HCT116 (cell line): Measurements from ENCODE around the gene SP110. TPM values are rescaled to one million over a fixed set of nuclear protein-coding genes. Genes with fewer than 3 reads are reported as not detected.

Experiments
- ATAC-seq: fragments of 200-7000 bp; cut with Tn5 transposase; 2 replicates; pipeline ENCODE4 v1.9.1; 2020; ENCODE audit warnings: mild to moderate bottlenecking, moderate library complexity
- BruUV-seq: library from RNA; stranded (reverse); fragments of 400-500 nt; replicated peaks from 2 replicates; lab custom pipeline; 2021; lab: Mats Ljungman, UMichigan
- CTCF ChIA-PET: fragments of 300-600 bp; sonication (Branson Sonifier 250); formaldehyde crosslinking; loops from one replicate; lab custom pipeline; 2021; ENCODE audit warnings: antibody characterized with exemption; lab: Charles Lee
- POLR2A ChIA-PET: fragments of 300-600, 350-600 bp; sonication (Branson Sonifier 250); formaldehyde crosslinking; loops from one replicate; lab custom pipeline; 2021; ENCODE audit warnings: antibody characterized with exemption; lab: Charles Lee
- RAD21 ChIA-PET, 2 experiments: fragments of 300-600 bp; sonication (Branson Sonifier 250); formaldehyde crosslinking; loops; one replicate each; lab custom pipeline; 2023; ENCODE audit warnings: low total read pairs in 2 of 2; ENCODE audit not compliant: uncharacterized antibody in 2 of 2, unreplicated experiment in 2 of 2, low non-redundant PET in 1 of 2; lab: Charles Lee
- DNase-seq: peaks from one replicate; pipeline ENCODE4 v3.0.0-alpha.2; 2010; ENCODE audit warnings: low read depth, low spot score
- H2AFZ ChIP-seq: fragments of 200-600 bp; shearing (Covaris generic), sonication (generic); 2 replicates; pipeline ENCODE4 v1.6.1; 2017; ENCODE audit warnings: low read depth, mixed run types, mixed read lengths, antibody characterized with exemption, low read length; ENCODE audit not compliant: poor library complexity, severe bottlenecking
- H3K27ac ChIP-seq: 2 replicates; pipeline ENCODE4 v1.5.1; 2012; ENCODE audit warnings: low read depth, low read length
- H3K27me3 ChIP-seq: fragments of 200-600 bp; sonication (generic); 2 replicates; pipeline ENCODE4 v1.6.1; 2016; ENCODE audit warnings: mixed run types, low read length, mixed read lengths; ENCODE audit not compliant: insufficient read depth
- H3K36me3 ChIP-seq, 2 experiments: fragments of 200-500 bp in 1 of 2; fragments of 200-600 bp in 1 of 2; sonication (Bioruptor generic) in 1 of 2; sonication (generic) in 1 of 2; 2 replicates each; pipeline versions ENCODE4 v1.5.1 to v1.6.1; 2014 to 2016; ENCODE audit warnings: low read length in 2 of 2, inconsistent platforms in 1 of 2, mixed read lengths in 1 of 2, mixed run types in 1 of 2; ENCODE audit not compliant: insufficient read depth in 2 of 2, control insufficient read depth in 1 of 2
- H3K4me1 ChIP-seq, 2 experiments: fragments of 200-600 bp in 1 of 2; sonication (generic) in 1 of 2; 2 replicates each; pipeline versions ENCODE4 v1.5.1 to v1.6.1; 2012 to 2017; ENCODE audit warnings: low read length in 2 of 2, inconsistent platforms in 1 of 2, mild to moderate bottlenecking in 1 of 2, mixed read lengths in 1 of 2, mixed run types in 1 of 2, moderate library complexity in 1 of 2; ENCODE audit not compliant: insufficient read depth in 2 of 2, control insufficient read depth in 1 of 2
- H3K4me2 ChIP-seq: fragments of 200-600 bp; sonication (generic); 2 replicates; pipeline ENCODE4 v1.6.1; 2017; ENCODE audit warnings: mixed run types, low read length, mixed read lengths
- H3K4me3 ChIP-seq, 2 experiments: fragments of 200-600 bp in 1 of 2; sonication (generic) in 1 of 2; replicated peaks in 1 of 2; 2 replicates each; pipeline ENCODE4 v1.5.1; 2011 to 2016; ENCODE audit warnings: low read length in 2 of 2, control low read depth in 1 of 2, low read depth in 1 of 2, mild to moderate bottlenecking in 1 of 2, mixed read lengths in 1 of 2, mixed run types in 1 of 2
- H3K79me2 ChIP-seq: fragments of 200-600 bp; sonication (generic); 2 replicates; pipeline ENCODE4 v1.6.1; 2017; ENCODE audit warnings: mild to moderate bottlenecking, mixed run types, low read length, moderate library complexity, mixed read lengths; ENCODE audit not compliant: insufficient read depth
- H3K9ac ChIP-seq: fragments of 200-600 bp; sonication (generic); 2 replicates; pipeline ENCODE4 v1.6.1; 2016; ENCODE audit warnings: low read length, mixed read lengths
- H3K9me2 ChIP-seq: fragments of 200-600 bp; sonication (generic), shearing (Covaris generic); 2 replicates; pipeline ENCODE4 v1.6.1; 2017; ENCODE audit warnings: mixed run types, mild to moderate bottlenecking, moderate library complexity; ENCODE audit not compliant: insufficient read depth
- H3K9me3 ChIP-seq, 2 experiments: fragments of 200-500 bp in 1 of 2; fragments of 200-600 bp in 1 of 2; sonication (Bioruptor generic) in 1 of 2; sonication (generic) in 1 of 2; 2 replicates each; pipeline ENCODE4 v1.6.1; 2014 to 2017; ENCODE audit warnings: low read length in 2 of 2, mixed read lengths in 2 of 2, inconsistent platforms in 1 of 2, low read depth in 1 of 2, mild to moderate bottlenecking in 1 of 2, mixed run types in 1 of 2, moderate library complexity in 1 of 2; ENCODE audit not compliant: control insufficient read depth in 1 of 2, insufficient read depth in 1 of 2
- H4K20me1 ChIP-seq: fragments of 200-600 bp; sonication (generic), shearing (Covaris generic); 2 replicates; pipeline ENCODE4 v1.6.1; 2017; ENCODE audit warnings: mixed run types, mild to moderate bottlenecking, moderate library complexity; ENCODE audit not compliant: insufficient read depth
- ATF3 ChIP-seq: IDR thresholded peaks from 2 replicates; pipeline ENCODE4 v1.6.1; 2012
- CBX3 ChIP-seq: IDR thresholded peaks from 2 replicates; pipeline ENCODE4 v1.6.1; 2012; ENCODE audit warnings: low read depth
- CEBPB ChIP-seq: IDR thresholded peaks from 2 replicates; pipeline ENCODE4 v1.6.1; 2012; ENCODE audit warnings: low read depth
- EGR1 ChIP-seq: IDR thresholded peaks from 2 replicates; pipeline ENCODE4 v1.6.1; 2012; ENCODE audit warnings: low read depth
- EZH2 ChIP-seq: fragments of 200-600 bp; sonication (generic); IDR thresholded peaks from 2 replicates; pipeline ENCODE4 v1.6.1; 2017; ENCODE audit warnings: antibody characterized with exemption, mixed run types
- FOSL1 ChIP-seq: IDR thresholded peaks from 2 replicates; pipeline ENCODE4 v1.6.1; 2012; ENCODE audit warnings: low read depth
- JUND ChIP-seq: IDR thresholded peaks from 2 replicates; pipeline ENCODE4 v1.6.1; 2012
- MAX ChIP-seq: IDR thresholded peaks from 2 replicates; pipeline ENCODE4 v1.6.1; 2012
- POLR2A ChIP-seq: IDR thresholded peaks from 2 replicates; pipeline ENCODE4 v1.7.0; 2011; ENCODE audit warnings: borderline replicate concordance; ENCODE audit not compliant: insufficient read depth, insufficient read length; ENCODE audit errors: extremely low read depth
- POLR2AphosphoS5 ChIP-seq: IDR thresholded peaks from 2 replicates; pipeline ENCODE4 v1.6.1; 2011; ENCODE audit warnings: mild to moderate bottlenecking, low read depth, low read length, moderate library complexity
- RAD21 ChIP-seq: IDR thresholded peaks from 2 replicates; pipeline ENCODE4 v1.6.1; 2012; ENCODE audit warnings: low read depth, mild to moderate bottlenecking
- REST ChIP-seq: IDR thresholded peaks from 2 replicates; pipeline ENCODE4 v1.6.1; 2012; ENCODE audit warnings: low read depth
- SP1 ChIP-seq: IDR thresholded peaks from 2 replicates; pipeline ENCODE4 v1.6.1; 2012; ENCODE audit warnings: low read depth
- YY1 ChIP-seq: IDR thresholded peaks from 2 replicates; pipeline ENCODE4 v1.6.1; 2011; ENCODE audit warnings: low read length, low read depth, moderate library complexity, mild to moderate bottlenecking; ENCODE audit not compliant: insufficient replicate concordance; ENCODE audit errors: extremely low read depth
- ZBTB33 ChIP-seq: IDR thresholded peaks from 2 replicates; pipeline ENCODE4 v1.6.1; 2011; ENCODE audit warnings: mild to moderate bottlenecking, low read length, moderate library complexity; ENCODE audit not compliant: insufficient replicate concordance; ENCODE audit errors: extremely low read depth
- ZFX ChIP-seq: fragments of 450-650 bp; IDR thresholded peaks from 2 replicates; pipeline ENCODE4 v1.6.1; 2017
- intact Hi-C: fragments of 100-400 bp; cut with micrococcal nuclease; formaldehyde crosslinking; loops from 2 replicates; pipeline ENCODE4 v1.10.0; 2022
- total RNA-seq: library from RNA; stranded (reverse); gene quantifications from one replicate; pipeline ENCODE4 v1.2.1, GENCODE V29; 2021; ENCODE audit not compliant: unreplicated experiment

SP110 gene
- total RNA-seq, 1 experiment from 2014 or later: 8.5 TPM

- intact Hi-C loops: no loop called here
- H3K4me1 ChIP-seq: peaks cover 5 to 14% of the 10 kb centered on the region in 2 experiments; a peak in 3 of 4 replicates
These were observed 92.6 kb downstream of the SP110 start for GRCh38 chr2:230127195-230127594.

More at GRCh38 chr2:230127195-230127594, 92.6 kb downstream of the SP110 start:
- no peak overlapping the region for H3K27ac ChIP-seq
- no peak for TF ChIP-seq POLR2A
- TF ChIP-seq SP1: no peak
- TF ChIP-seq YY1: no peak
- TF ChIP-seq ZBTB33: no peak
- TF ChIP-seq EGR1: no peak
- TF ChIP-seq ATF3: no peak
- TF ChIP-seq REST: no peak
- TF ChIP-seq ZFX: no peak
- TF ChIP-seq POLR2AphosphoS5: no peak
- no peak for TF ChIP-seq JUND
- TF ChIP-seq EZH2: no peak
- no peak for TF ChIP-seq CEBPB
- no peak for TF ChIP-seq CBX3
- no peak for TF ChIP-seq MAX
- TF ChIP-seq RAD21: no peak
- TF ChIP-seq FOSL1: no peak
- ChIA-PET POLR2A (no interaction called here), CTCF (no interaction called here), RAD21 (no interaction called here)
- no TSS peak for BruUV-seq
- H3K9ac ChIP-seq: no peak overlapping the region
- no peak overlapping the region for H2AFZ ChIP-seq
- no peaks in the 10 kb centered on the region for H3K79me2 ChIP-seq
- no peaks in the 10 kb centered on the region for H3K27me3 ChIP-seq
- H3K9me2 ChIP-seq: no peaks in the 10 kb centered on the region
- no peak for ATAC-seq
- no peaks in the 10 kb centered on the region for H4K20me1 ChIP-seq
- H3K4me3 ChIP-seq: no peak overlapping the region
- no peak for DNase-seq
- no peaks in the 10 kb centered on the region for H3K9me3 ChIP-seq
- no peak overlapping the region for H3K4me2 ChIP-seq
- H3K36me3 ChIP-seq: no peaks in the 10 kb centered on the region
